HG02981 (cell line): ENCODE results near the gene ASIC5.

Source experiments
- ATAC-seq: cut with Tn5 transposase; IDR thresholded peaks from one replicate; pipeline ENCODE4 v1.9.1; 2021; ENCODE audit warnings: mild to moderate bottlenecking, moderate library complexity; ENCODE audit not compliant: unreplicated experiment

ASIC5 gene

DNA sequence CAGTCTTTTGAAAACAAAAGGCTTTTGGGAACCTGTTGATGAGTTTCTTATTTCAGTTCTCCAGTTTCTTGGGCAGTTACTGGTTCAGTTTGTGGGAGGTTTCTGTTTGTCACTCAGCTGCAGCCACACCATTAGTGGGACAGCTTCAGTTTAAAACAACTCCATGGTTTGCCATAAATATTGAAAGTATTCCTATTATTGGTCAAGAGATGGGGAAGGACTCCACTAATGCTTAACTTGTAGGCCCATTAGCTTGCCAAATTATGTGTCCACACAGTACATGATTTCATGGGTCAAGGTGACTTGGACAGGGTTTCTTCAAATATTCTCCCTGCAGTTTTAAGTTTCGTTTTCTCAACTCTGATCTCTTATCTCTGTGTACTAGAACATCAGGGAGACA lies 15.5 kb upstream of the ASIC5 start:
- no peak for ATAC-seq

- ATAC-seq: no peak
Measured at GRCh38 chr4:155879767-155880166, 13.7 kb upstream of the ASIC5 start.

DNA sequence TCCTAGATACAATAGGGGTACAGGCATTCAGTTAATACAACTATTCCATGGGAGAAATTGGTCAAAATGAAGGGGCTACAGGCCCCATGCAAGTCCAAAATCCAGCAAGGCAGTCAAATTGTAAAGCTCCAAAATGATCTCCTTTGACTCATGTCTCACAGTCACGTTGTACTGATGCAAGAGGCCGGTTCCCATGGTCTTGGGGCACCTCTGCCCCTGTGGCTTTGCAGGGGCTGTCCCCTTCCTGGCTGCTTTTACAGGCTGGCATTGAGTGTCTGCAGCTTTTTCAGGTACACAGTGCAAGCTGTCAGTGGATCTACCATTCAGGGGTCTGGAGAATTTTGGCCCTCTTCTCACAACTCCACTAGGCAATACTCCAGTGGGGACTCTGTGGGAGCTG lies 12.5 kb upstream of the ASIC5 start:
- ATAC-seq: no peak

- ATAC-seq: no peak
Measured at GRCh38 chr4:155877971-155878370, 11.9 kb upstream of the ASIC5 start.

DNA sequence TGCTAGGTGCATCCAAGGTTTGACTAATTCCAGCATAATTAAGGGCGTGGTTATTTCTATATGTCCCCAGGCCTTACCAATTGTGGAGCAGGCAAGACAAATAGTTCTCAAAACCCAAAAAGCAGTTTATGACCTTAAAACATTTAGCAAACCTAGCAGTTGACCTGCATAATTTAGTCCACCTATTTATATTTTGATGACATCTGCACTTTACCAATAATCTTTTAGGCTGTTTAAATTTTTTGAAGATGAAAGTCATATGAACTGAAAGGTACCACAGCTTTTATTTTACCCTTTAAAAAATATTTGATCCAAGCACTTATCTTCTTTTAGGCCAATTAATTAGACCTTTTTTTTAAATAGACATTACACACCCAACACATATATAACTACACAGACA lies 9.8 kb upstream of the ASIC5 start:
- no peak for ATAC-seq

GRCh38 chr4:155855897-155856296 lies 10.2 kb downstream of the ASIC5 start:
- no peak for ATAC-seq

- no peak for ATAC-seq
Measured at GRCh38 chr4:155854582-155855226, 11.4 kb downstream of the ASIC5 start.

DNA sequence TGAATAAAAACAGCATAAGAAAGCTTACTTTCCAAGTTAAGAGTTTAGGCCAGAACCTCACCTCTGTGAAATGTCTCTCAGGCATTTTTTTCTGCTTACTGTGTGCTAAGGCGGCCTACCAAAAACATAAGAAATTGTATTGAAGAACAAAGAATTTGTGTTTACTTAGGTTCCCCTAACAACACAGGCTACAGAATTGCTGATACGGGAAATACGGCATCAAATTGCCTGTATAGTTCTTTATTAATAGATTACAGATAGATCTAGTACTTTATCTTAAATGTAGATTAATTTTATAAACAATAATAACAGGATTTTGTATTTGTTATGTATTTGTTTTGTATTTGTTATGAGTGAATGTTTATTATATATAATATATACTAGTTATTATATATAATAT lies 12.9 kb downstream of the ASIC5 start:
- no peak for ATAC-seq

DNA sequence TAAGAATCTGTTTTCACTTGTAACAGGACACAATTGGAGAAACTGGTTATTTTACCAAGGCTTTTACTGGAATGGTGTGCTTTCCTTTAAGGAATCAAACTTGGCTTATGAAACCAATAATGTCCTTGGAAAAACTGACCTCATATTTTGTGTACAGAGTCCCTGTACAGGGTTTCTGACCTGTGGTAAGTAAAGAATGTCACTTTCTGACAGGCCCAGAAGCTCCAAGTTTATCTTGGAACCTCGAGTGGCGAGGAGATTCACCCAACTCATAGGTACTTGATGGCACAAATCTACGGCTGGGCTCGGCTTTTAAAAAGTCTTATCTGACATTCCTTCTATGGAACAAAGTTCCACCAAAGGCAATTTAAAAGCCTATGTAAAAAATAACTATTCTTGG lies 17.0 kb downstream of the ASIC5 start:
- ATAC-seq: no peak

GRCh38 chr4:155846929-155847328 lies 19.1 kb downstream of the ASIC5 start:
- no peak for ATAC-seq

GRCh38 chr4:155842080-155842479 lies 24.0 kb downstream of the ASIC5 start:
- ATAC-seq: no peak

GRCh38 chr4:155837203-155837796 lies 28.8 kb downstream of the ASIC5 start:
- peak; percentile 64 for ATAC-seq

DNA sequence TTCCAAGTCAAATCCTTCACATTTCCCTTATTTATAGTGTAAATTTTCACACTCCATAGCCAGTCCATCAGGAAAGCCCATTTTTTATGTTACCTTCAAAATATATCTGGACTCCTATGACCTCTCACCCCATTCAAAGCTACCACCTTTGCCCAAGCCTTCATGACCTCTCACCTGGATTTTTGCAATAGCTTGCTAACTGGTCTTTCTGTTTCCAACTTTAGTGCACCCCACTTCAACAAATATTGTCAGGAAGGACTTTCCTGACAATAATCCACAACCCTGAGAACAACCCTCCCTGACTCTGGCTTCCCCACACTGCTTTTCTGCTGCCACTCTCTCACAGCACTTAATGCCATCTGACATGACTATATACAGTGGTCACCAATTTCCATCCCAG lies 33.4 kb downstream of the ASIC5 start:
- ATAC-seq: no peak

DNA sequence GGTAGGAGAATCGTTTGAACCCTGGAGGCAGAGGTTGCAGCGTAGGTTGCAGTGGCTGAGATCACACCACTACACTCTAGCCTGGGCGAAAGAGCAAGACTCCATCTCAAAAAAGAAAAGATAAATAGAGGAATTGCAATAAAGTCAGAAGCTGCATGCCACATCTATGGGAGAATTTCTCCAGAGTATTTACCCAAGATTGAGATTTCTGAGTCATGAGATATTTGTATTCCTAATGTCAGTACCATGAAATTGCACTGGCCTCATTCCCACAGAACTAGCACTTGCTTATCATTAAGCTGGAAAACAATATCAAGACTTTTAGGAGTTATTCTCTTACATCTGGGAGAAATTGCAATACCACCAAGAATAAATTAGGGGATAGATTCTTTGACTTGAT lies 37.4 kb downstream of the ASIC5 start:
- no peak for ATAC-seq

DNA sequence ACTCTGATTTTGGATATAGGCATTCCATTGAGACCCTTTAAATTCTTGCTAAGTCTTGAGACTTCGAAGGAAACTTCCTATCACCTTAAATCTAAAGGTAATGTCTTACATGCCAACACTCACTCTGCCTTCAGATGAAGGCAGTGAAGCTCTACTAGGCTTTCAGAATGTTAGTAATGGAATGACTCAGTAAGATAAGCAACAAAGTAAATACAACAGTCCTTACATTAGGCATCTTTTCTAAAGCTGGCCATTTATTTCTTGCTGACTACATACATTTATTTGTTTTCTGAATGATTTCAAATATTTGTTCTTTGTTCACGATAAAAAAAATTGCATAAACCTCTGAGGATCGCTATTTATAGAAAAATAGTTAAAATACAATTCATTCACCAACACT lies 43.5 kb downstream of the ASIC5 start:
- ATAC-seq: no peak

- ATAC-seq: no peak
Measured at GRCh38 chr4:155820887-155821518, 45.1 kb downstream of the ASIC5 start.

GRCh38 chr4:155819066-155819465 lies 47.0 kb downstream of the ASIC5 start:
- ATAC-seq: no peak

- no peak for ATAC-seq
Measured at GRCh38 chr4:155818639-155819038, 47.4 kb downstream of the ASIC5 start.

- ATAC-seq: no peak
Measured at GRCh38 chr4:155811083-155811482, 55.0 kb downstream of the ASIC5 start.

DNA sequence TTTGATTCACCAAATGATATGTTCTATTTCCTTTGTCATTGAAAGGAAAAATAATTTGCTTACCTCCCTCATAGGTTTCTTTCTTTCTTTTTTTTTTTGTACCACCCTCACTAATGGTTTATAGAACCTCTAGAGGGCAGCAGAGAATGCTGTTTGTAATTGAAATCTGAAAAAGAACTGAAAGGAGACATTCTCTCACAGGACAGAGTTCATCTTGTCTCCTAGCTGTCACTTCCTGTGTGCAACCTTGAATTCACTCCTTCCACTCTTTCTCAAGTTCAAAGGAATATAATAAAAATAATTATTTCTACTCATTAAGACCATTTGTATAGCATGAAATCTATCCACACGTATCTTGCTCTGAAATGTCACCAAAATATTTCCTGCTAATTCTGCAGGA lies 56.2 kb downstream of the ASIC5 start:
- peak; percentile 98 for ATAC-seq

DNA sequence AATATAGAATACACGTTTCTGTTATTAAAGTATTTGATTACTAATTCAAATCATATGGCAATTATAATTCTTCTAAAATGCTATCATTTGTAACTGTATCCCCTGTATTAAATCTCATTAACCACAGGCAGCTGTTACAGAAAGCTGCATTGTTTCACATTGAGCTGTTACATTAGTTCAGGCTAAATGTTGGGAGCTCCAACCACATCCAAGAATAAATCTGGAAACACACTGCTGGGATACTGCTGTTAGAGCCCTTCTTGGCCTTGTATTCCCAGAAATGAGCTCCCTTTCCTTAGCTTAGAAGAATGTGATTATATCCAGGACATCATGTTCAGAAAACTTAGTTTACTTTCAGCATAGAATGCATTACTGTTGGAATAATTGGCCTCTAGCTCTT lies 59.1 kb downstream of the ASIC5 start:
- no peak for ATAC-seq

- no peak for ATAC-seq
Measured at GRCh38 chr4:155805016-155805415, 61.1 kb downstream of the ASIC5 start.
